K562 (cell line): ENCODE data around the gene DHCR24. TPM values are rescaled to one million over a fixed set of nuclear protein-coding genes. Genes with fewer than 3 reads are reported as not detected.
A peak's percentile ranks its signal among the peaks of the same experiment; 100 is the strongest.

ENCODE experiments used
- ATAC-seq: fragments of 200-7000 bp; cut with Tn5 transposase; 3 replicates; pipeline ENCODE4 v1.9.1; 2020; ENCODE audit warnings: moderate library complexity
- BruUV-seq: library from RNA; stranded (reverse); fragments of 400-500 nt; replicated peaks from 2 replicates; lab custom pipeline; 2021; lab: Mats Ljungman, UMichigan
- CTCF ChIA-PET: fragments of 300-600 bp; formaldehyde crosslinking; extraction: SDS; loops from one replicate; lab custom pipeline; 2021; ENCODE audit warnings: low intra/inter-chr PET ratio; lab: Yijun Ruan, JAX
- POLR2A ChIA-PET: fragments of 300-600, 350-650 bp; sonication (Branson Sonifier 250); formaldehyde crosslinking; extraction: SDS; loops from one replicate; lab custom pipeline; 2021; ENCODE audit warnings: antibody characterized with exemption, inconsistent platforms; lab: Yijun Ruan, JAX
- DNase-seq, 4 experiments: peaks; one replicate each; pipeline versions ENCODE4 v3.0.0 to v3.0.0-alpha.2; 2011 to 2018; ENCODE audit warnings: low spot score in 3 of 4, mixed read lengths in 3 of 4; ENCODE audit errors: extremely low read depth in 1 of 4
- FAIRE-seq: peaks from 2 replicates; lab custom pipeline; 2011; peaks lifted over from hg19 to GRCh38; lab: Jason Lieb, UNC
- H2AFZ ChIP-seq: 2 replicates; pipeline ENCODE4 v1.6.0; 2011; ENCODE audit warnings: low read depth, low read length, control low read depth, inconsistent platforms
- H3K27ac ChIP-seq: fragments of 200-600 bp; 3 replicates; pipeline ENCODE4 v1.8.0; 2011; ENCODE audit warnings: low read depth, mild to moderate bottlenecking, control low read depth, inconsistent platforms, low read length, moderate library complexity, mixed read lengths; ENCODE audit errors: extremely low read depth
- H3K27me3 ChIP-seq, 2 experiments: fragments of 300-600 bp in 1 of 2; 2 replicates in 1 of 2; 3 replicates in 1 of 2; pipeline versions ENCODE4 v1.6.0 to v1.8.0; 2011; ENCODE audit warnings: inconsistent platforms in 2 of 2, low read length in 2 of 2, mild to moderate bottlenecking in 1 of 2, mixed read lengths in 1 of 2, moderate library complexity in 1 of 2; ENCODE audit not compliant: control insufficient read depth in 2 of 2, insufficient read depth in 2 of 2
- H3K36me3 ChIP-seq: fragments of 300-600 bp; 3 replicates; pipeline ENCODE4 v1.8.0; 2011; ENCODE audit warnings: mild to moderate bottlenecking, low read length, inconsistent platforms; ENCODE audit not compliant: control insufficient read depth, insufficient read depth
- H3K4me1 ChIP-seq, 2 experiments: fragments of 200-600 bp in 1 of 2; replicated peaks in 1 of 2; 2 replicates in 1 of 2; 3 replicates in 1 of 2; pipeline versions ENCODE4 v1.5.1 to v1.8.0; 2011; ENCODE audit warnings: inconsistent platforms in 2 of 2, low read length in 2 of 2, mild to moderate bottlenecking in 1 of 2, mixed read lengths in 1 of 2, moderate library complexity in 1 of 2; ENCODE audit not compliant: control insufficient read depth in 2 of 2, insufficient read depth in 2 of 2
- H3K4me2 ChIP-seq: 2 replicates; pipeline ENCODE4 v1.6.1; 2011; ENCODE audit warnings: low read length, control low read depth, inconsistent platforms, mixed read lengths; ENCODE audit not compliant: insufficient read depth
- H3K4me3 ChIP-seq: fragments of 200-600 bp; sonication (generic), shearing (Covaris generic); 2 replicates; pipeline ENCODE4 v1.5.1; 2016; ENCODE audit warnings: control low read depth, inconsistent platforms
- H3K79me2 ChIP-seq: fragments of 200-600 bp; 3 replicates; pipeline ENCODE4 v1.8.0; 2011; ENCODE audit warnings: low read length, inconsistent platforms; ENCODE audit not compliant: control insufficient read depth, insufficient read depth
- H3K9ac ChIP-seq, 2 experiments: 2 replicates each; pipeline versions ENCODE4 v1.6.0 to v1.6.1; 2011; ENCODE audit warnings: low read depth in 2 of 2, low read length in 2 of 2, control low read depth in 1 of 2, inconsistent platforms in 1 of 2, mild to moderate bottlenecking in 1 of 2, mixed read lengths in 1 of 2; ENCODE audit not compliant: insufficient read depth in 1 of 2
- H3K9me1 ChIP-seq: one replicate; pipeline ENCODE4 v1.6.0; 2011; ENCODE audit warnings: inconsistent platforms, mild to moderate bottlenecking, low read length, moderate library complexity; ENCODE audit not compliant: control insufficient read depth, insufficient read depth
- H3K9me3 ChIP-seq: replicated peaks from 2 replicates; pipeline ENCODE4 v1.5.1; 2011; ENCODE audit warnings: low read depth, low read length, inconsistent platforms; ENCODE audit not compliant: control insufficient read depth, insufficient read depth
- H4K20me1 ChIP-seq: replicated peaks from 2 replicates; pipeline ENCODE4 v1.6.1; 2011; ENCODE audit warnings: low read length, inconsistent platforms, mixed read lengths; ENCODE audit not compliant: control insufficient read depth, insufficient read depth
- CTBP1 ChIP-seq: fragments of 450-650 bp; IDR thresholded peaks from 2 replicates; pipeline ENCODE4 v1.6.1; 2016; ENCODE audit warnings: borderline replicate concordance
- ETV5 ChIP-seq: sonication (generic); formaldehyde crosslinking; IDR thresholded peaks from 2 replicates; pipeline ENCODE4 v1.4.0; 2020; ENCODE audit warnings: low read depth, mild to moderate bottlenecking, missing genetic modification reagents
- FOSL1 ChIP-seq: fragments of 200-800 bp; sonication (Bioruptor generic); conservative IDR thresholded peaks from 2 replicates; pipeline ENCODE4 v1.6.1; 2016; ENCODE audit warnings: missing genetic modification characterization, missing compliant biosample characterization
- PHF21A ChIP-seq: fragments of 450-650 bp; IDR thresholded peaks from 2 replicates; pipeline ENCODE4 v1.6.1; 2017; ENCODE audit warnings: low read depth, borderline replicate concordance
- SLC30A9 ChIP-seq: fragments of 250-450 bp; sonication (Bioruptor Pico); IDR thresholded peaks from 2 replicates; pipeline ENCODE4 v1.8.0; 2022; ENCODE audit warnings: mild to moderate bottlenecking, moderate library complexity
- WGBS: fragments of 100-300 bp; shearing (Covaris generic); methylation state at CpG from one replicate; pipeline ENCODE4 v1.1.6; 2016; ENCODE audit warnings: low coverage, mixed read lengths; ENCODE audit not compliant: insufficient coverage; ENCODE audit errors: missing lambda C conversion rate; 5-methylcytosine and 5-hydroxymethylcytosine counted together
- in situ Hi-C: fragments of 300-500 bp; cut with MboI; formaldehyde crosslinking; loops from 4 replicates; pipeline ENCODE4 v1.15.0; 2018; ENCODE audit warnings: inconsistent platforms, mixed read lengths
- intact Hi-C: fragments of 100-400 bp; cut with micrococcal nuclease; formaldehyde crosslinking; loops from 2 replicates; pipeline ENCODE4 v1.14.2; 2022
- polyA plus RNA-seq, 8 experiments: library from polyadenylated mRNA; depleted of rRNA in 4 of 8; stranded (reverse) in 5 of 8; unstranded in 3 of 8; fragments of >200 nt; fragmentation: Nextera tagmentation in 2 of 8; fragmentation: Illumina TruSeq in 1 of 8; extraction: Ambion mirVana in 2 of 8; extraction: Trizol in 1 of 8; gene quantifications; 2 replicates each; pipeline versions ENCODE4 v1.2.1 to v1.2.3, GENCODE V29; 2011 to 2014; ENCODE audit warnings: inconsistent platforms in 1 of 8, missing spikeins in 1 of 8
- total RNA-seq, 7 experiments: library from RNA; depleted of rRNA in 6 of 7; stranded (reverse); fragments of >200 nt in 6 of 7; fragmentation: Illumina TruSeq in 2 of 7; extraction: Trizol in 2 of 7; gene quantifications; 2 replicates each; pipeline versions ENCODE4 v1.2.1 to v1.2.3, GENCODE V29; 2011 to 2021; ENCODE audit warnings: low replicate concordance in 1 of 7
- TF ChIP-seq, protein P1 (sequence below): fragments of 450-650 bp; IDR thresholded peaks from 2 replicates; pipeline ENCODE4 v1.6.1; 2014; ENCODE audit warnings: low read depth, mild to moderate bottlenecking, moderate library complexity, borderline replicate concordance
- TF ChIP-seq, protein P2 (sequence below), 2 experiments: fragments of 200-800 bp in 1 of 2; sonication (Bioruptor generic) in 1 of 2; sonication (generic) in 1 of 2; formaldehyde crosslinking in 1 of 2; IDR thresholded peaks in 1 of 2; conservative IDR thresholded peaks in 1 of 2; 2 replicates each; pipeline versions ENCODE4 v1.5.0 to v1.6.1; 2016 to 2020; ENCODE audit warnings: missing compliant biosample characterization in 1 of 2, missing genetic modification characterization in 1 of 2, missing genetic modification reagents in 1 of 2

DHCR24 gene
- total and polyA plus RNA-seq, 9 of the 15 experiments (the other 6 are each of a cell fraction or from before 2014, with no cell fraction given): 23.4 to 161 (median 79.9) TPM

DNA sequence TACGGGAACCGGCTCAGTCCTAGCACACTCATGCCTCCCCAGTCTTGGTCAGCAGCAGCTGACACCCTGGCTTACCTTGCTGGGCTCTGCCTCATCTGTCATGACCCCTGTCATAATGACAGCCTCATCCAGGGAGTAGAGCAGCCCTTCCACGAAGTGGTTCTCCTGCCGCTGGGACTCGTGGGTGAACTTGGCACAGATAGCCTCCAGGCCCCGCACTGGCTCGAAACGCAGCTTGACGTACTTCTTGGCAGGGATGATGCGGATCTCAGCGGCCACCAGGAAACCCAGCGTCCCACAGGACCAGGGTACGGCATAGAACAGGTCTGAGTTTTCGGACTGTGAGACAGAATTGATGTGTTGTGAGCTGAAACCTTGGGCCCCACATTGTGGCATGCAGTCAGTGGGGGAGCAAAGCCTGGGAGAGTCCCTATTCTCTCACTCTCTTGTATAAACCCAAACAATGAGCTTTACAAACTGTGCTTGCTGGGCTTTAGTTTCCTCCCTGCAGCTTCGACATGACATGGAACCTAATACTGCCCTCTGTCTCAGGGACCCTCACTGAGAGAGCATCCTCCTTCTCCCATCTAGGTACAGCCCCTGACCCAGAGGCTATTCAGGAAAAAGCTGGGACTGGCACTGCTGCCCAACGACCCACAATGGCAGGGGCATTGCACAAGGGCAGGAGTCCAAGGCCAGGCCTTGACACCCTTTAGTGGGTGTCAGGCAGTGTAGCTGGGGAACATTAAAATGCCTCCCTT lies 15.5 kb downstream of the DHCR24 start:
- Histone ChIP-seq H3K79me2 (no peaks in the 10 kb centered on the region), H3K9me1 (no peaks in the 10 kb centered on the region), H3K27ac (no peak overlapping the region), H3K4me1 (no peaks in the 10 kb centered on the region), H2AFZ (no peak overlapping the region), H4K20me1 (0 out of 2 replicates have a peak, but pooled peaks cover 5% of the 10 kb centered on the region), H3K4me3 (no peak overlapping the region)
- 94% methylated on average over 14 of the region's 16 CpGs for WGBS
- ATAC-seq: no peak
- DNase-seq: peak in 1 of 4 experiments; percentile 7
- CTCF ChIA-PET: no interaction called here
- POLR2A ChIA-PET: interaction anchor here (0.6 to 3.0 kb wide), 4 partner anchors 9 to 51 kb away, joined by 3 to 17 read pairs (median 9); partner anchors contain the start of gene DHCR24
- in situ Hi-C loops (no loop called here), intact Hi-C loops (no loop called here)
- FAIRE-seq: no peak
- no peak for TF ChIP-seq SLC30A9
- TF ChIP-seq ETV5 (CRISPR knock-in tag): no peak
- TF ChIP-seq, protein P1, sequence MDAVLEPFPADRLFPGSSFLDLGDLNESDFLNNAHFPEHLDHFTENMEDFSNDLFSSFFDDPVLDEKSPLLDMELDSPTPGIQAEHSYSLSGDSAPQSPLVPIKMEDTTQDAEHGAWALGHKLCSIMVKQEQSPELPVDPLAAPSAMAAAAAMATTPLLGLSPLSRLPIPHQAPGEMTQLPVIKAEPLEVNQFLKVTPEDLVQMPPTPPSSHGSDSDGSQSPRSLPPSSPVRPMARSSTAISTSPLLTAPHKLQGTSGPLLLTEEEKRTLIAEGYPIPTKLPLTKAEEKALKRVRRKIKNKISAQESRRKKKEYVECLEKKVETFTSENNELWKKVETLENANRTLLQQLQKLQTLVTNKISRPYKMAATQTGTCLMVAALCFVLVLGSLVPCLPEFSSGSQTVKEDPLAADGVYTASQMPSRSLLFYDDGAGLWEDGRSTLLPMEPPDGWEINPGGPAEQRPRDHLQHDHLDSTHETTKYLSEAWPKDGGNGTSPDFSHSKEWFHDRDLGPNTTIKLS: no peak
- no peak for TF ChIP-seq PHF21A
- no peak for TF ChIP-seq FOSL1 (tag)
- no peak for TF ChIP-seq CTBP1
- TF ChIP-seq, protein P2, sequence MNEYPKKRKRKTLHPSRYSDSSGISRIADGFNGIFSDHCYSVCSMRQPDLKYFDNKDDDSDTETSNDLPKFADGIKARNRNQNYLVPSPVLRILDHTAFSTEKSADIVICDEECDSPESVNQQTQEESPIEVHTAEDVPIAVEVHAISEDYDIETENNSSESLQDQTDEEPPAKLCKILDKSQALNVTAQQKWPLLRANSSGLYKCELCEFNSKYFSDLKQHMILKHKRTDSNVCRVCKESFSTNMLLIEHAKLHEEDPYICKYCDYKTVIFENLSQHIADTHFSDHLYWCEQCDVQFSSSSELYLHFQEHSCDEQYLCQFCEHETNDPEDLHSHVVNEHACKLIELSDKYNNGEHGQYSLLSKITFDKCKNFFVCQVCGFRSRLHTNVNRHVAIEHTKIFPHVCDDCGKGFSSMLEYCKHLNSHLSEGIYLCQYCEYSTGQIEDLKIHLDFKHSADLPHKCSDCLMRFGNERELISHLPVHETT (CRISPR knock-in tag; conservative IDR thresholded peaks at IDR 0.05 in 1 of 2, IDR thresholded peaks at IDR 0.05 in 1 of 2): no peak
- TF ChIP-seq, all 486 proteins: peak for 0
- Histone ChIP-seq H3K4me2 (no peak overlapping the region), H3K9me3 (no peaks in the 10 kb centered on the region), H3K27me3 (no peaks in the 10 kb centered on the region), H3K9ac (no peak overlapping the region), H3K36me3 (peaks cover 93% of the 10 kb centered on the region)
- BruUV-seq: no TSS peak
